DMS79 treated with DMSO at 0.1 percent for 48 hours (cell line): ENCODE measurements around the gene MTFP1.
A peak's percentile ranks its signal among the peaks of the same experiment; 100 is the strongest.
"Not testable (repeated sequence)": the region's sequence is repeated elsewhere in the genome, so short reads cannot be mapped to it uniquely, and the experiment has no call there.

Experiments used
- DNase-seq: peaks from one replicate; lab custom pipeline; 2025; lab: John Stamatoyannopoulos, UW

MTFP1 gene

DNA sequence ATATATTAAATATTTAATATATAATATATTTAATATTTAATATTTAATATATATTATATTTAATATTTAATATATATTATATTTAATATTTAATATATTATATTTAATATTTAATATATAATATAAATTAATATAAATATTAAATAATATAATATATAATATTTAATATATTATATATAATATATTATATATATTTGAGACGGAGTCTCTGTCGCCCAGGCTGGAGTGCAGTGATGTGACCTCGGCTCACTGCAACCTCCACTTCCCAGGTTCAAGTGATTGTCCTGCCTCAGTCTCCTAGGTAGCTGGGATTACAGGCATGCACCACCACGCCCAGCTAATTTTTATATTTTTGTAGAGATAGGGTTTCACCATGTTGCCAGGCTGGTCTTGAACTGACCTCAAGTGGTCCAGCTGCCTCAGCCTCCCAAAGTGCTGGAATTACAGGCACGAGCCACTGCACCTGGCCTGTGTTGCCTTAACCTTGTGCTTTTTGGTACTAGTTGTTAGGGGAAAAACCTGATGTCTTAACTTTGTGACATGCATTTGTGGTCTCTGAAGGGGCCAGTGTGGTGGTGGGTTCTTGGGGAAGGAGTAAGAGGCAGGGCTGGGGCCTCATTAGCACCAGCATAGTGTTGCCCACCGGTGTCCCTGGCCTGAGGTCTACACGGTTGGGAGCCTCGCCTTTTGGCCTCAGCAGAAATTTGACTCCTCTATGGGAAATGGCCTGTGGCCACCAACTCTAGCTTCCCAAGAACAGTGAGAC is 29.7 kb downstream of the MTFP1 start:
- no peak for DNase-seq

DNA sequence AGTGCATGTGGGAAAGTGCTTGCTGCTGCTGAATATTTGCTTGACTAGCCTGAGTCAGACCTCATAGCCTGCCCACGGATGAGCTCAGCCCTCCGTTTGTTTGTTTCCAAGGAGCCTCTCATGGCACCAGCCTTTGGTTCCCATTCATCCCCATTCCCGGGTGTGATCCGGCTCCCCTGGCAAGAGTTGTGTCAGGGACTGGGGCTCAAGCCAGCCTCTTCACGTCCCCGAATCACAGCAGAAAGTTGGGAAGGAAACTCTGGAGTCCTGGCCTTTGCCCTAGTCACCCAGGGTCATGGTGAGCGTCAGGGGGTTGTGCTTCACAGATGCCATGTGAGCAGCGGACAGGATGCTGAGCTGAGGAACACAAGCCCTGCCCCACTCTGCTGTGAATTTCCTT is 32.4 kb downstream of the MTFP1 start:
- no peak for DNase-seq

DNA sequence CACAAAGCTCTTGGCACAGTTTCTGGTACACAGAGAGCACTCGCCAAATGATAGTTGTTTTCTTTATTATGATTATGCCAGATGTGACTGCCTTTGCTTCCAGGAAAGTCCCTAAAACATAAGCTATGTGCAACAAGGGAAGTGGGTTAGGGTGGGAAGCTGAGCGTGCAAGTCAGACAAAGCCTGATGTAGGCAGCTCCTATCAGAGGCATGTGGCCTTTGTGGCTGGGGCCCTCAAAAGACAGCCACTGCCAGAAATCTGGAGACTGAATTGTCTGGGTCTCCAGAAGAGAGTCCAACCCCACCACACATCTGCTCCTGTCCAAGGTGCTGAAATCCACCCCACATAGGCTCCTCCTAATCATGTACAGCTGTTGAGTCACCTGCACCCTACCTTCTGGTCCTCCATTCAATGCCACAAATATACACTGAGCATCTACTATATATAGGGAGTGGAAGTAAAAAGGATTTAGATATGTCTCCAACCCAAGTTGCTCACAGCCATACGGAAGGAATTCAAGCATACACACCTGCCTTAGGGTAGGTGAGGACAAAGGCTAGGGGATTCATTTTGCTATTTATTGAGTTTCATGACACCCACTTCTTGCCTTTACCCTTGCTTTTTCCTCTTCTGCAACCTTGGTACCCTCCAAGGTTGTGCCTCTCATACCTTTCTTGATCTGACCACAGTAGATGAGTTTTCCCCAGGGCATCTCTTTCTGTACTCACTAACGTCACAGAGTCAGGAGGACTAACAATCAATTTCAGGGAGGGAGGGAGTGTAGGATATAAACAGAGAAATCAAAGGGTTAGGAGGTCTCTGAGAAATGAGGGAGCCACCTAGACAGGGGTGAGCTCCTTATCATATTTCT is 33.8 kb downstream of the MTFP1 start:
- no peak for DNase-seq

- no peak for DNase-seq
These were observed 34.6 kb downstream of the MTFP1 start for GRCh38 chr22:30460147-30460546.

- not testable (repeated sequence) for DNase-seq
These were observed 35.0 kb downstream of the MTFP1 start for GRCh38 chr22:30460555-30460954.

- no peak for DNase-seq
These were observed 43.6 kb downstream of the MTFP1 start for GRCh38 chr22:30469165-30469564.

DNA sequence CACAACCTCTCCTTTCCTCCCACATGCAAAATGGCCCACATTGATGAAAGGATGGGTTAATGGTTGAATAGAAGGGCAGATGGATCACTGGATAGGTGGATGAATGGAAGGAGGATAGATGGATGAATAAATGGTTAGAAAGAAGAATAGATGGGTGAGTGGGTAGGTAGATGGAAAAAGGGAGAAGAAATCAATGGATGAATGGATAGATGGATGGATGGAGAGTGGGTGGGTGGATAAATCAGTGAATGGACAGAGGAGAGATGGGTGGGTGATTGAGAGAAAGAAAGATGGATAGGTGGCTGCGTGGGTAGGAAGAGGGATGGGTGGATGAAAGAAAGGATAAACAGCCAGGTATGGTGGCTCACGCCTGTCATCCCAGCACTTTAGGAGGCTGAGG is 45.1 kb downstream of the MTFP1 start:
- DNase-seq: no peak

GRCh38 chr22:30471616-30472318 is 46.2 kb downstream of the MTFP1 start, which contains the start of gene SEC14L3:
Gene SEC14L3 (minus strand): TSS chr22:30472017. CDS start chr22:30471958, 59 bp downstream.
- no peak for DNase-seq

DNA sequence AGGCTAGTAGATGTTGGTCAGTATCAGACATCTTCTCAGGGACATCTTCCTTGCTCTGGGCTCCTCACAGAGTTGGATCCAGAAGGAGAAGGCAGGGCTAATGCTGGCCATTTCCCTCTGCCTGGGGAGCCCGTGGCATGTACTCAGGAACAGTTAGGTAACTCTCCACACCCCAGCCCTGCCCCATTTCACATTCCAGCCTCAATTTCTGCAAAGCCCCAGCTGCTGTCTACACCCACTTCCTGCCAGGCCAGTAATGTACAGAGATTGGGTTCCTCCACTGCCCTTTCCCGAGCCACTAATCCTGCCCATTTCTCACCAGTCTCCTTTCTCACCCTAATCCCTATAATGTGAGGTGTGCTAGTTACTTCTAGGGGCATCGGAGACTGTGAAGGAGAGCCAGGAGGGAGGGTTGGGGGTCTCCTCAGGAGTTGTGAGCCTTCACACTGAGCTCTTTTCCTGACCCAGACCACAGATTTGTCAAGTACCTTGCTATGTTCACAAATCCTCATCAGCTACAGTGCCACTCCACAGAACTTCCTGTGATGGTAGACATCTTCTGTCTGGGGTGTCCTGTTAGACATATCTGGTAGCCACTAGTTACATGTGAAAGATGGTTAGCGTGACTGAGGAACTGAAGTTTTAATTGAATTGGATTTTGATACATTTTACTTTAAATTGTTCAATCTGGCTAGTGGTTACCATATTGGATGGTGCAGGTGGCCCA is 47.6 kb downstream of the MTFP1 start:
- DNase-seq: no peak

- DNase-seq: no peak
These were observed 48.6 kb downstream of the MTFP1 start for GRCh38 chr22:30474121-30474520.

- peak; percentile 71 for DNase-seq
These were observed 49.3 kb downstream of the MTFP1 start for GRCh38 chr22:30474683-30475424.
